GM23338 (cell line): ENCODE measurements around the gene SUGCT. TPM values are rescaled to one million over a fixed set of nuclear protein-coding genes. Genes with fewer than 3 reads are reported as not detected.

Experiments used
- ATAC-seq: fragments of 200-7000 bp; cut with Tn5 transposase; 3 replicates; pipeline ENCODE4 v1.9.1; 2020
- DNase-seq: peaks from one replicate; pipeline ENCODE4 v3.0.0-alpha.2; 2015; ENCODE audit warnings: low spot score
- H2AFZ ChIP-seq: fragments of 200-600 bp; sonication (generic); 2 replicates; pipeline ENCODE4 v1.8.0; 2016; ENCODE audit warnings: antibody characterized with exemption, mild to moderate bottlenecking, moderate library complexity
- H3F3A ChIP-seq: fragments of 200-600 bp; sonication (generic); replicated peaks from 2 replicates; pipeline ENCODE4 v1.8.0; 2017; ENCODE audit warnings: antibody characterized with exemption, mixed run types, low read depth
- H3K27ac ChIP-seq: fragments of 200-600 bp; sonication (generic); 2 replicates; pipeline ENCODE4 v1.6.1; 2016; ENCODE audit warnings: low read depth
- H3K27me3 ChIP-seq: fragments of 200-600 bp; sonication (generic); 2 replicates; pipeline ENCODE4 v1.8.0; 2016; ENCODE audit warnings: mild to moderate bottlenecking, mixed run types, moderate library complexity; ENCODE audit not compliant: insufficient read depth
- H3K36me3 ChIP-seq: fragments of 200-600 bp; sonication (generic); 2 replicates; pipeline ENCODE4 v1.8.0; 2016; ENCODE audit warnings: mild to moderate bottlenecking; ENCODE audit not compliant: insufficient read depth
- H3K4me1 ChIP-seq: fragments of 200-600 bp; sonication (generic); 2 replicates; pipeline ENCODE4 v1.8.0; 2016; ENCODE audit warnings: mild to moderate bottlenecking, moderate library complexity; ENCODE audit not compliant: insufficient read depth
- H3K4me2 ChIP-seq: fragments of 200-600 bp; sonication (generic); 2 replicates; pipeline ENCODE4 v1.7.1; 2017; ENCODE audit warnings: mixed run types
- H3K4me3 ChIP-seq: fragments of 200-600 bp; sonication (generic); 2 replicates; pipeline ENCODE4 v1.6.1; 2016; ENCODE audit warnings: mixed run types
- H3K79me2 ChIP-seq: fragments of 200-600 bp; sonication (generic); replicated peaks from 2 replicates; pipeline ENCODE4 v1.8.0; 2017; ENCODE audit warnings: mild to moderate bottlenecking; ENCODE audit not compliant: insufficient read depth
- H3K9me2 ChIP-seq: fragments of 200-600 bp; sonication (generic); 2 replicates; pipeline ENCODE4 v1.8.0; 2017; ENCODE audit not compliant: insufficient read depth
- H4K20me1 ChIP-seq: fragments of 200-600 bp; sonication (generic); replicated peaks from 2 replicates; pipeline ENCODE4 v1.8.0; 2017; ENCODE audit warnings: mild to moderate bottlenecking; ENCODE audit not compliant: insufficient read depth
- H3K27ac Mint-ChIP-seq: 2 replicates; pipeline ENCODE4 v1.8.0; 2020; ENCODE audit warnings: inconsistent platforms, mild to moderate bottlenecking, moderate library complexity, mixed read lengths
- H3K27me3 Mint-ChIP-seq: 3 replicates; pipeline ENCODE4 v1.8.0; 2022; ENCODE audit warnings: low read depth, mild to moderate bottlenecking, moderate library complexity, mixed read lengths, inconsistent platforms; ENCODE audit not compliant: insufficient read depth, poor library complexity
- H3K36me3 Mint-ChIP-seq: 3 replicates; pipeline ENCODE4 v1.8.0; 2021; ENCODE audit warnings: low read depth, mild to moderate bottlenecking, inconsistent platforms, moderate library complexity, mixed read lengths
- H3K4me1 Mint-ChIP-seq: 3 replicates; pipeline ENCODE4 v1.8.0; 2020; ENCODE audit warnings: mild to moderate bottlenecking, inconsistent platforms, mixed read lengths
- H3K4me3 Mint-ChIP-seq: 3 replicates; pipeline ENCODE4 v1.8.0; 2021; ENCODE audit warnings: moderate library complexity, mild to moderate bottlenecking, inconsistent platforms, mixed read lengths
- H3K9me3 Mint-ChIP-seq: 3 replicates; pipeline ENCODE4 v1.8.0; 2020; ENCODE audit warnings: moderate library complexity, mild to moderate bottlenecking, inconsistent platforms, mixed read lengths
- CREB1 ChIP-seq: fragments of 250-450 bp; sonication (Bioruptor Pico); IDR thresholded peaks from 2 replicates; pipeline ENCODE4 v1.5.0; 2020; ENCODE audit warnings: low read depth, mild to moderate bottlenecking, moderate library complexity
- ETS1 ChIP-seq: IDR thresholded peaks from 2 replicates; pipeline ENCODE4 v1.6.1; 2016; ENCODE audit warnings: antibody characterized with exemption
- EZH2 ChIP-seq: fragments of 200-600 bp; sonication (generic); IDR thresholded peaks from one replicate; pipeline ENCODE4 v1.8.0; 2017; ENCODE audit warnings: antibody characterized with exemption, mild to moderate bottlenecking, low read depth; ENCODE audit not compliant: unreplicated experiment
- EZH2phosphoT487 ChIP-seq: fragments of 200-600 bp; sonication (generic); IDR thresholded peaks from one replicate; pipeline ENCODE4 v1.8.1; 2018; ENCODE audit warnings: antibody characterized with exemption; ENCODE audit not compliant: unreplicated experiment
- NANOG ChIP-seq: IDR thresholded peaks from 2 replicates; pipeline ENCODE4 v1.6.1; 2016; ENCODE audit warnings: antibody characterized with exemption, borderline replicate concordance
- POLR2AphosphoS5 ChIP-seq: IDR thresholded peaks from 2 replicates; pipeline ENCODE4 v1.6.1; 2016; ENCODE audit warnings: antibody characterized with exemption, low read depth
- REST ChIP-seq: IDR thresholded peaks from one replicate; pipeline ENCODE4 v1.6.1; 2018; ENCODE audit warnings: antibody characterized with exemption; ENCODE audit not compliant: unreplicated experiment
- STAT1 ChIP-seq: IDR thresholded peaks from one replicate; pipeline ENCODE4 v1.6.1; 2016; ENCODE audit warnings: antibody characterized with exemption; ENCODE audit not compliant: unreplicated experiment
- ZNF114 ChIP-seq: fragments of 250-450 bp; sonication (Bioruptor Pico); IDR thresholded peaks from 2 replicates; pipeline ENCODE4 v1.5.0; 2020; ENCODE audit warnings: mild to moderate bottlenecking, moderate library complexity
- ZNF331 ChIP-seq: fragments of 250-450 bp; sonication (Bioruptor Pico); IDR thresholded peaks from 2 replicates; pipeline ENCODE4 v1.5.0; 2020; ENCODE audit warnings: low read depth, mild to moderate bottlenecking, moderate library complexity
- polyA plus RNA-seq: library from polyadenylated mRNA; unstranded; fragments of >200 nt; fragmentation: Nextera tagmentation; extraction: Ambion mirVana; gene quantifications from 2 replicates; pipeline ENCODE4 v1.2.1, GENCODE V29; 2016
- total RNA-seq: library from RNA; depleted of rRNA; stranded (reverse); fragments of >200 nt; shearing (Covaris generic); gene quantifications from 2 replicates; pipeline ENCODE4 v1.2.3, GENCODE V29; 2014

Gene SUGCT
- total and polyA plus RNA-seq, 2 experiments from 2014 or later = 4.2 to 5.6 TPM

GRCh38 chr7:40356312-40356711 lies 221.5 kb downstream of the SUGCT start (continued):
- TF ChIP-seq ETS1 (no peak), ZNF331 (CRISPR knock-in tag) (no peak), EZH2phosphoT487 (no peak), STAT1 (no peak), REST (no peak), NANOG (no peak), CREB1 (CRISPR knock-in tag) (no peak), ZNF114 (no peak)

- H3K27me3 Mint-ChIP-seq = peaks cover 2% of the 10 kb centered on the region
- no peak overlapping the region for H2AFZ ChIP-seq
- no peak for ATAC-seq
Observed at GRCh38 chr7:40356871-40357709, 222.3 kb downstream of the SUGCT start.

More at GRCh38 chr7:40356871-40357709, 222.3 kb downstream of the SUGCT start:
- H3K4me1 ChIP-seq = no peaks in the 10 kb centered on the region
- H3K4me3 ChIP-seq = no peak overlapping the region
- no peak for TF ChIP-seq CREB1 (CRISPR knock-in tag)
- no peak for TF ChIP-seq REST
- TF ChIP-seq EZH2 = no peak
- TF ChIP-seq POLR2AphosphoS5 = no peak
- H4K20me1 ChIP-seq = no peaks in the 10 kb centered on the region
- H3K4me2 ChIP-seq = no peak overlapping the region
- no peak overlapping the region for H3K27ac Mint-ChIP-seq
- no peaks in the 10 kb centered on the region for H3F3A ChIP-seq
- H3K79me2 ChIP-seq = no peaks in the 10 kb centered on the region
- H3K36me3 Mint-ChIP-seq = no peaks in the 10 kb centered on the region
- H3K4me3 Mint-ChIP-seq = no peak overlapping the region
- H3K27ac ChIP-seq = no peak overlapping the region
- H3K36me3 ChIP-seq = no peaks in the 10 kb centered on the region
- H3K9me2 ChIP-seq = 0 out of 2 replicates have a peak, but pooled peaks cover 5% of the 10 kb centered on the region
- H3K9me3 Mint-ChIP-seq = no peaks in the 10 kb centered on the region; the same call in 2 of the 3 replicates
- DNase-seq = no peak
- H3K4me1 Mint-ChIP-seq = peaks cover 3% of the 10 kb centered on the region; the same call in 2 of the 3 replicates
- H3K27me3 ChIP-seq = no peaks in the 10 kb centered on the region
